Effector memory CD4-positive, alpha-beta T cell (primary cell): Measurements from ENCODE around the gene KLHL20.
"Not testable (repeated sequence)": the region's sequence is repeated elsewhere in the genome, so short reads cannot be mapped to it uniquely, and the experiment has no call there.

Experiments used
- DNase-seq, 3 donors: peaks; one replicate each; pipeline ENCODE4 v3.0.0-alpha.2; 2020
- H3K27ac ChIP-seq: 2 replicates; pipeline ENCODE4 v1.7.0; 2013; ENCODE audit warnings: mild to moderate bottlenecking, low read length, moderate library complexity; ENCODE audit not compliant: insufficient read depth, poor library complexity, severe bottlenecking
- H3K27me3 ChIP-seq: replicated peaks from 2 replicates; pipeline ENCODE4 v1.7.0; 2013; ENCODE audit warnings: mild to moderate bottlenecking, low read length; ENCODE audit not compliant: insufficient read depth, control insufficient read depth, poor library complexity, severe bottlenecking
- H3K36me3 ChIP-seq: 2 replicates; pipeline ENCODE4 v1.7.0; 2013; ENCODE audit warnings: mild to moderate bottlenecking, low read length, moderate library complexity; ENCODE audit not compliant: control insufficient read depth, insufficient read depth
- H3K4me1 ChIP-seq: 2 replicates; pipeline ENCODE4 v1.7.0; 2013; ENCODE audit warnings: low read length, mild to moderate bottlenecking; ENCODE audit not compliant: control insufficient read depth, insufficient read depth, poor library complexity, severe bottlenecking
- H3K4me3 ChIP-seq: 2 replicates; pipeline ENCODE4 v1.7.0; 2013; ENCODE audit warnings: low read length, low read depth, mild to moderate bottlenecking; ENCODE audit not compliant: insufficient read depth, poor library complexity, severe bottlenecking
- H3K9me3 ChIP-seq: 2 replicates; pipeline ENCODE4 v1.7.0; 2013; ENCODE audit warnings: mild to moderate bottlenecking, low read length, moderate library complexity; ENCODE audit not compliant: control insufficient read depth

KLHL20 gene

DNA sequence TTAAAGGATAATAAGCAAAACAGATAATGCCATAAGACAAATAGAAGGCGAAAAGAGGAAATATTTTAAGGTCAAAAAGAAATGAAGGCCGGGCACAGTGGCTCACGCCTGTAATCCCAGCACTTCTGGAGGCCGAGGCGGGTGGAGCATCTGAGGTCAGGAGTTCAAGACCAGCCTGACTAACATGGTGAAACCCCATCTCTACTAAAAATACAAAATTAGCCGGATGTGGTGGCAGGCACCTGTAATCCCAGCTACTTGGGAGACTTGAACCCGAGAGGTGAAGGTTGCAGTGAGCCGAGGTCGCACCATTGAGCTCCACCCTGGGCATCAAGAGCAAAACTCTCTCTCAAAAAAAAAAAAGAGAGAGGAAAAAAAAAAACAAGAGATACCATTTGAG lies 55.5 kb downstream of the KLHL20 start:
- not testable (repeated sequence) for DNase-seq, H3K27ac ChIP-seq, H3K4me1 ChIP-seq, H3K9me3 ChIP-seq, H3K27me3 ChIP-seq, H3K4me3 ChIP-seq
- H3K36me3 ChIP-seq = peaks cover 15% of the 10 kb centered on the region

DNA sequence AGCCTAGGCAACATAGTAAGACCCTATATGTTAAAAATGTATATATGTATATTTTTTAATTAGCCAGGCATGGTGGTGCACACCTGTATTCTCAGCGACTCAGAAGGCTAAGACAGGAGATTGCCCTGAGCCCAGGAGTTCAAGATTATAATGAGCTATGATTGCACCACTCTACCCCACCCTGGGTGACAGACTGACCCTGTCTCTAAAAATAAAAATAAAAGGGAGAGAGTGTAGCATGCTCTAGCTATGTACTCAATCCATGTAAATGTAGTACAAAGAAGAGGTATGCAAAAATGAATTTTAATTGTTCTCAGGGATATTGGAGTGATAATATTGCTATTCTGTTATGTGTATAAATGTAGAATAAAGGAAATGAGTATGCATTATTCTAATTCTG lies 56.8 kb downstream of the KLHL20 start:
- Histone ChIP-seq H3K36me3 (peaks cover 10% of the 10 kb centered on the region), H3K27ac (no peak overlapping the region), H3K4me1 (no peaks in the 10 kb centered on the region), H3K27me3 (no peaks in the 10 kb centered on the region), H3K4me3 (no peak overlapping the region), H3K9me3 (no peaks in the 10 kb centered on the region)
- no peak for DNase-seq

GRCh38 chr1:173775578-173776226 lies 60.9 kb downstream of the KLHL20 start:
- no peaks in the 10 kb centered on the region for H3K4me1 ChIP-seq
- no peak for DNase-seq
- no peaks in the 10 kb centered on the region for H3K9me3 ChIP-seq
- peaks cover 22% of the 10 kb centered on the region for H3K36me3 ChIP-seq
- H3K27ac ChIP-seq = no peak overlapping the region
- H3K4me3 ChIP-seq = no peak overlapping the region
- H3K27me3 ChIP-seq = no peaks in the 10 kb centered on the region

GRCh38 chr1:173779936-173780335 lies 65.2 kb downstream of the KLHL20 start:
- Histone ChIP-seq H3K27ac (no peak overlapping the region), H3K36me3 (peaks cover 46% of the 10 kb centered on the region), H3K27me3 (no peaks in the 10 kb centered on the region), H3K9me3 (no peaks in the 10 kb centered on the region), H3K4me3 (no peak overlapping the region), H3K4me1 (no peaks in the 10 kb centered on the region)
- DNase-seq = no peak

- H3K27me3 ChIP-seq = no peaks in the 10 kb centered on the region
- H3K27ac ChIP-seq = no peak overlapping the region
- H3K4me1 ChIP-seq = no peaks in the 10 kb centered on the region
- DNase-seq = no peak
- no peak overlapping the region for H3K4me3 ChIP-seq
- no peaks in the 10 kb centered on the region for H3K9me3 ChIP-seq
- H3K36me3 ChIP-seq = peaks cover 48% of the 10 kb centered on the region
Measured at GRCh38 chr1:173784997-173785396, 70.2 kb downstream of the KLHL20 start.

- Histone ChIP-seq H3K4me3 (no peak overlapping the region), H3K4me1 (no peaks in the 10 kb centered on the region), H3K9me3 (no peaks in the 10 kb centered on the region), H3K27ac (no peak overlapping the region), H3K27me3 (no peaks in the 10 kb centered on the region), H3K36me3 (peaks cover 16% of the 10 kb centered on the region)
- no peak for DNase-seq
Measured at GRCh38 chr1:173789841-173790240, 75.1 kb downstream of the KLHL20 start.

GRCh38 chr1:173798078-173798477 lies 83.3 kb downstream of the KLHL20 start:
- H3K4me3 ChIP-seq = no peak overlapping the region
- H3K27me3 ChIP-seq = no peaks in the 10 kb centered on the region
- DNase-seq = no peak
- peaks cover 3% of the 10 kb centered on the region for H3K36me3 ChIP-seq
- H3K4me1 ChIP-seq = no peaks in the 10 kb centered on the region
- H3K9me3 ChIP-seq = no peaks in the 10 kb centered on the region
- no peak overlapping the region for H3K27ac ChIP-seq

DNA sequence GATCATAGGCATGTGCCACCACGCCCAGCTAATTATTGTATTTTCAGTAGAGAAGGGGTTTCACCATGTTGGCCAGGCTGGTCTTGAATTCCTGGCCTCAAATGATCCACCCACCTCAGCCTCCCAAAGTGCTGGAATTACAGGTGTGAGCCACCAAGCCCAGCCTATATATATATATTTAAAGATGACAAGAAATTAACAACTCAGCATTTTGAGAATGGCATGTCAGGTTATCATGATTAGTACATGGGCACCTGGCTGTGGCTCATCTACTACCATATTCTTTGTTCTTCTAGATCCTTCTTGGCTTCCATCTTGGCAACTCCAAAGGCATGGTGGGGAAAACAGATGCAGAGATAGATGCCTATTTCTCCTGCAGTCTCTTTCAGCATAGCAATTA lies 85.2 kb downstream of the KLHL20 start:
- not testable (repeated sequence) for H3K27me3 ChIP-seq, H3K4me3 ChIP-seq, H3K27ac ChIP-seq, H3K4me1 ChIP-seq, DNase-seq, H3K9me3 ChIP-seq, H3K36me3 ChIP-seq

GRCh38 chr1:173802961-173803360 lies 88.2 kb downstream of the KLHL20 start:
- H3K4me3 ChIP-seq = no peak overlapping the region
- H3K27ac ChIP-seq = no peak overlapping the region
- DNase-seq = no peak
- H3K36me3 ChIP-seq = peaks cover 12% of the 10 kb centered on the region
- no peaks in the 10 kb centered on the region for H3K27me3 ChIP-seq
- no peaks in the 10 kb centered on the region for H3K4me1 ChIP-seq
- H3K9me3 ChIP-seq = no peaks in the 10 kb centered on the region

- H3K27ac ChIP-seq, H3K36me3 ChIP-seq, H3K9me3 ChIP-seq, H3K27me3 ChIP-seq, H3K4me3 ChIP-seq, H3K4me1 ChIP-seq, DNase-seq: not testable (repeated sequence)
Measured at GRCh38 chr1:173813654-173814053, 98.9 kb downstream of the KLHL20 start.
